HG02943 (cell line): Measurements from ENCODE around the gene DDX39B.
"Not testable (repeated sequence)": the region's sequence is repeated elsewhere in the genome, so short reads cannot be mapped to it uniquely, and the experiment has no call there.

Source experiments
- ATAC-seq: cut with Tn5 transposase; IDR thresholded peaks from one replicate; pipeline ENCODE4 v1.9.1; 2021; ENCODE audit warnings: mild to moderate bottlenecking, low read depth, moderate library complexity; ENCODE audit not compliant: unreplicated experiment

DDX39B gene

GRCh38 chr6:31551371-31551770, 9.6 kb upstream of the DDX39B start:
- ATAC-seq = not testable (repeated sequence)

DNA sequence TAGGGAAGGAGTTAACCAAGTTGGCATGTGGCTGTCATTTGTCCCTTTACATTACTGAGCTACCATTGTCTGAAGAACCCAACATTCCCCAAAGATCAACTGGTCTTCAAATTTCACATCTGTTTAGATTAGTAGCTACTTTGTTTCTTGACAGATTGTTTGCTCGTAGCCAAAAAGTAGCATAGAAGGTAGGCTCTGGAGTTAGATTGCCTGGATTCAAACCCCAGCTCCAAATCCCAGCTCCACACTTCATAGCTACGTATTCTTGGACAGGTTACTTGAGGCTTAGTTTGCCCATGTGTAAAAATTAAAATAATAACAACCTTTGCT, 6.7 kb upstream of the DDX39B start:
- no peak for ATAC-seq

DNA sequence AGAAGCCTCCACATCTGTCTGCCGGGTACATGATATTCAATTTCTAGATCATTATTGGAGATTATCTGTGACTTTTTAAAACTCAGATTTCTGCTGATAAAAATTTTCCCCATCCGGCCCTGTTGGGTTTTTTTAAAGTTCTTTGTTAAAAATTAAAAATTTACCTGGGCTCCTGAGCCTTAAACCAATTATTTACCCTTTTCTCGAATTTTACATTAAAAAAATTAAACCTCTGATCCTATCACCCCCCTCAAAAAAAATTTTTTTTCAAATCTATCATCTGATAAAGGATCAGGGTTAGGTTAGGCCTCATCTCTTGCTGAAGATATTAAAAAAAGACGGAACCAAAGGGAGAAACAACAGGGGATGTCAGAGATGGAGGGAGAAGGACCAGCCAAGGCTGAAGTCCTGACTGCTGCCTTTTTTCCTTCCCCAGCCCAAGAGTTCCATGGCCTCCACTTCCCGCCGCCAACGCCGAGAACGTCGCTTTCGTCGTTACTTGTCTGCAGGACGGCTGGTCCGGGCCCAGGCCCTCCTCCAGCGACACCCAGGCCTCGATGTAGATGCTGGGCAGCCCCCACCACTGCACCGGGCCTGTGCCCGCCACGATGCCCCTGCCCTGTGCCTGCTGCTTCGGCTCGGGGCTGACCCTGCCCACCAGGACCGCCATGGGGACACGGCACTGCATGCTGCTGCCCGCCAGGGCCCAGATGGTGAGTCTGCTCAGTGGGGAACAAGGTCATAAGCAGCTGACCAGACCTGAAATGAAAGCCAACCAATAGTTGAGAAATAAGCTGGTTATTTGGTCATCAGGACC, 6.1 kb upstream of the DDX39B start:
- ATAC-seq = no peak

DNA sequence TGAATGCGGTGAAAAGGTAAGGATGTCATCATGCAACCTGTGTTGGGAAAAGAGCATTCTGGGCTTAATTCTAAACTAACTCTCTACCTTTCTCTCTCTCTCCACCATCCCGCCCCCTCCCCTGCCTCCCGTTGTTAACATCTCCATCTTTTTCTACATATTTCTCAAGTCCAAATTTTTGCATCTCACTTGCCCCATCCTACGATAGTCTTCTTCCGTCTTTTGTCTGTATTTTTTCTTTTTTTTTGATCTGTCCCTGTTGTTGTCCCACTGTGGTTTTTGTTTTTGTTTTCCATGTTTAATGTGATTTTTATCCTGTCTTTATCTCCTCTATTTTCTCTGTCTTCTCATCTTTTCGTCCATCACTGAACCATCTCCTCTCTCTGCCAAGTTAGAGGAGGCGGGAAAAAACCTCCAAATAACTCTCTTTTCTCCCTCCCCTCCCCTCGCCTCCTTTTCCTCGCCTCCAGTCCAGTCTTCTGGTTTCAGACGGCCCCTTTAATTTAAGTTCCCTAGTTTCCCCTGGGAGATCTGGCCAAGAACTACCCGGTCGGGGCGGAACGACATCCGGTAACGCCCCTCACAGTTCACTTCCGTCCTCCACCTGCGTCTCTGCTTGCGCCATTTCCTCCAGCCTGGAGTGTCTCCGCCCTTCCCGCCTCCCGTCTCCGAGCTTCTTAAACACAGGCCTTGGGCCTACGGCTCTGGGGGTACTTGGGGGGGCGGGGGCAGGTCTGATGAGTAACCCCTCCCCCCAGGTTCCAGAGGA, 5.3 kb upstream of the DDX39B start, which contains the start of gene NFKBIL1:
TSS of gene NFKBIL1 (plus strand) at position 651 of the 769 bp plus-strand sequence. CDS start at position 738, 87 bp downstream.
- ATAC-seq = peak; percentile 42

DNA sequence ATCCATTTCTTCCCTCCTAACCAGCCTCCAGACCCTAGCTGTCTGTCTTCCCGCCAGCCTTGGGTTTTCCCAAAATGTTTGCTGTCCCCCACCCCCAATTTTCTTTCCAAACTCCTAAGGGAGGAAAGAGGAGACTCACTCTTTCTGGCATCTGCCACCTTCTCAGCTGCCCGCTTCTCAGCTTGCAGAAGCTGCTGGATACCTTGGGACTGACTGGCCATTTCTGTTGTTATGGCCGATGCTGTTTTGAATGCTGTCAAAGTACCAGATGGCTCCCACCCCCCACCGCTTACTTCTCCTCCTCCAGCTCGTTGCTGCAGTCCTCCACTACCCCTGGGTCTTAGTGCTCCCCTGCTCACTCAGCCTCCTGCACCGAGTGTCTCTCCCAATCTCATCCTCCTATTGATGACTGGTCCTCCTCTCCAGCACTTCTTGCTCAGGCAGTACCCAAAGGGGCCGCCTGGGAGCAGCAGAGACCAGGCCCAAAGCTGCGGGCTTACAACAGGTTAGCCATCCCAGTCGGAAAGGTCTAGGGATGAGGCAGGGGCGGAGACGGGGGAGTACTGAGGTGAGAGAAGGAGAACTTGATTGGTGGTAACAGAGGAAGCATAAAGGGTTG, 4.6 kb upstream of the DDX39B start, which contains the start of gene ATP6V1G2:
TSS of gene ATP6V1G2 (minus strand) at position 270 of the 619 bp plus-strand sequence. CDS start at position 221, 49 bp downstream.
- ATAC-seq = peak; percentile 33

- ATAC-seq = no peak
These were observed 3.5 kb upstream of the DDX39B start for GRCh38 chr6:31545291-31545690.

DNA sequence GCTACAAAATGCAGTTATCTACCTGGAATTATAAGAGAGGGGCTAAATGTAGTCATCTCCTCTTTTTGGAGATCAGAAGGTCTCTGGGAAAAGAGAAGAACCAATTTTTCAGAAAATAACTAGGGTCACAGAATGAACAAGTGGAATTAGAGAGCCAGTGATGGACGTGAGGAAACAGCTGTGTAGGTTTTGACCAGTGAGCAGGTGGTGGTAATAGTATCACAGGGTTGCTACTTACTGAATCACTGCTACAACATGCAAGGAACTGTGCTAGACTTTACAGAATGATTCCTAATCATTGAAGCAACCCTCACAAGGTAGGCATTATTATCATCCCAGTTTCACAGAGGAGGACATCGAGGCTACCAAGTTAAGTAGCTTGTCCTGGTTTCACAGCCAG, 2.9 kb upstream of the DDX39B start:
- ATAC-seq = no peak

- ATAC-seq = no peak
These were observed 1.8 kb upstream of the DDX39B start for GRCh38 chr6:31543639-31544038.

- ATAC-seq = no peak
These were observed 645 bp downstream of the DDX39B start for GRCh38 chr6:31541059-31541657.

DNA sequence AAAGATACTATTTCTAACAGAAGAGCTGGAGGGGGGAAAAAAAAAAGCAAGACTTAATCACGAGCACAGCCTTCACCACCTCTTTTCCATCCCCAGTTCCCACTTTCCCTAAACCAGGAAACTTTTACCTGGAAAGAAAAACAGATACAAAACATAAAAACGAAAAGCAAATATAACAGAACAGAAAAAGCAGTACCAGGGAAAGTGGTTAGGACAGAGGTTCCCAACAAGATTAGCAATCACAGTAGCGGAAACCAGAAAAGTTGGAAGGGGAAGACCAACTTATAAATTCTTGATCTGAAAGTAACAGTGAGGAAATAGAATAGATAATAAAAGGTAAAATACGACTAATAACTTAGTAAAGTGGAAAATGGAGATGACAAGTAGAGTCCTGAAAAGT, 1.2 kb downstream of the DDX39B start:
- ATAC-seq = no peak

- ATAC-seq = no peak
These were observed 2.9 kb downstream of the DDX39B start for GRCh38 chr6:31538805-31539400.

GRCh38 chr6:31535538-31536324, 6.1 kb downstream of the DDX39B start:
- ATAC-seq = no peak

- ATAC-seq = no peak
These were observed 7.2 kb downstream of the DDX39B start for GRCh38 chr6:31534521-31535040.

DNA sequence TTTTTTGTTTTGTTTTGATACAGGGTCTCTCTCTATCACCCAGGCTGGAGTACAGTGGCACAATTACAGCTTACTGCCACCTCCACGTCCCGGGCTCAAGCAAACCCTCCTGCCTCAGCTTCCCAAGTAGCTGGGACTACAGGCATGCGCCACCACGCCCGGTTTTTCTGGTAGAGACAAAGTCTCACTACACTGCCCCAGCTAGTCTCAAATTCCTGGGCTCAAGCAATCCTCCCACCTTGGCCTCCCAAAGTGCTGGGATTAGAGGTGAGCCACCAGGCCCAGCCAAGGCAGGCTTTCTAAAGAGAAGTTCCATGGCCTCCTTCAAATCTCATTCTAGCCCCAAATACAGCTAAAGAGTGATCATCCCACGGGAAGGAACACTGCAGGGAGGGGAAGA, 7.8 kb downstream of the DDX39B start:
- ATAC-seq = no peak

GRCh38 chr6:31533455-31533841, 8.4 kb downstream of the DDX39B start:
- ATAC-seq = no peak

- no peak for ATAC-seq
These were observed 9.0 kb downstream of the DDX39B start for GRCh38 chr6:31532644-31533454.

DNA sequence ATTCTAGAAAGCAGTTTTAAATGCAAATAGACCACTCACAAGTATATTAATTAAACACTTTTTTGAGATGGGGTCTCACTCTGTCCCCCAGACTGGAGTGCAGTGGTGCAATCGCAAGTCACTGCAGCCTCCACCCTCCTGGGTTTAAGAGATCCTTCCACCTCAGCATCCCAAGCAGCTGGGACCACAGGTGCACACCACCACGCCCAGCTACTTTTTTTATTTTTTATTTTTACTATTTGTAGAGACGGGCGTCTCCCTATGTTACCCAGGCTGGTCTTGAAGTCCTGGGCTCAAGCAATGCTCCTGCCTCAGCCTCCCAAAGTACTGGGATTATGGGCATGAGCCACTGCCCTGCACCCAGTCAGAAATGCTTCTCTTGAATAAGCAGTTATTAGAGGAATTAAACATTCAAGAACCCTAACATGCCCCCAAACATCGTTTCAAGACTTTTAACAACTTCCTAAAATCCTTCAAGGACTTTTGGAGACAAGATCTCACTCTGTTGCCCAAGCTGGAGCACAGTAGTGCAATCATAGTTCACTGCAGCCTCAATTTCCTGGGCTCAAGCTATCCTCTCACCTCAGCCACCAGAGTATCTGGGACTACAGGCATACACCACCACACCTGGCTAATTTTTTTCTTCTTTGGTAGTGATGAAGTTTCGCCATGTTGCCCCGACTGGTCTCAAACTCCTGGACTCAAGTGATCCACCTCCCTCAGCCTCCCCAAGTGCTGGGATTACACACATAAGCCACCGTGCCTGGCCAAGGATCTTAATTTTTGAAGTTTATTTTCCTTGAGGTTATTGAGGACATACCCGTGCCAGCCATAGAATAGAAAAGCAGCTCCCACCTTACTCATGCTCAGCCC, 9.8 kb downstream of the DDX39B start:
- ATAC-seq = no peak

DNA sequence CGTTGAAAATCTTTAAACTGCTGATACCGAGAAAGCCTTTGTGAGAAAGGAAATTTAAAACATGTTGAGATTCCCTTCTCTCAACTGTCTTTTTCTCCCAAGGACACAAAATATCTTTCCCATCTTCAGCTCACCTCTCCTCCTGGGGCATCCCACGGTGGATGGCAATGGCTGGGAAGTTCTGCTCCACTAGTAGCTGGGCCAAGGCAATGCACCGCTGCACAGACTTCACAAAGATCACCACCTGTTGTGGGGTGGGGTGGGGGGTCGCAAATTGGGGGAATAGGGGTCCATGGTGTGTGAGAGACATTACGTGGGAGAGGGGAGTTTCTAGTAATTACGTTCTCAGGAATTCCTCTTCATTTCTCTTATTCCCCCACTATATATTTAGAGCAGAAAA, 10.6 kb downstream of the DDX39B start:
- no peak for ATAC-seq
